ENCODE results near the gene ANXA1.

GRCh38 chr9:73206851-73207250 lies 55.2 kb downstream of the ANXA1 start:
- TF ChIP-seq CTCF (IDR thresholded peaks at IDR 0.05) (no peak), POLR2A (IDR thresholded peaks at IDR 0.05) (no peak)

Measured in uterus (tissue), 2 donors.